ENCODE measurements around the gene RAB34.

The RAB34 gene

GRCh38 chr17:28720247-28720996 lies 2.8 kb upstream of the RAB34 start:
- no peak for ATAC-seq (replicated peaks; ENCODE audit: extremely low read depth, poor library complexity, severe bottlenecking)
- Mint-ChIP-seq H3K27ac (ENCODE audit: low read depth) (peak overlapping the region; percentile 98), H3K4me3 (peak overlapping the region; percentile 100), H3K4me1 (peaks cover 63% of the 10 kb centered on the region), H3K36me3 (ENCODE audit: insufficient read depth) (peaks cover 56% of the 10 kb centered on the region), H3K9me3 (no peaks in the 10 kb centered on the region), H3K27me3 (peaks cover 6% of the 10 kb centered on the region)
- DNase-seq (ENCODE audit: low spot score in 2 of 2): no peak

DNA sequence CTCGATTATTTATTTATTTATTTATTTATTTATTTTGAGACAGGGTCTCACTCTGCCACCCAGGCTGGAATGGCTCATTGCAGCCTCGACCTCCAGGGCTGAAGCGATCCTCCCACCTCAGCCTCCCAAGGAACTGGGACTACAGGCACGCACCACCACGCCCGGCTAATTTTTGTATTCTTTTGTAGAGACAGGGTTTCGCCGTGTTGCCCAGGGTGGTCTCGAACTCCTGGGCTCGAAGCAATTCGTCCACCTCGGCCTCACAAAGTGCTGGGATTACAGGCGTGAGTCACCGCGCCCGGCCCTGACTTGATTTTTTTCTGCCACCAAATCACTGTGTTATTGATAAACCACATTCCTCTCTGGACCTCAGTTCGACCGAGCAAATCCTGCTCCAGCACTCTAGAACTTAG lies 1.4 kb upstream of the RAB34 start:
- H3K9me3 Mint-ChIP-seq: no peaks in the 10 kb centered on the region
- H3K4me1 Mint-ChIP-seq: peaks cover 49% of the 10 kb centered on the region
- peak overlapping the region; percentile 98 for H3K27ac Mint-ChIP-seq (ENCODE audit: low read depth)
- no peak for DNase-seq (ENCODE audit: low spot score in 2 of 2)
- peaks cover 49% of the 10 kb centered on the region for H3K36me3 Mint-ChIP-seq (ENCODE audit: insufficient read depth)
- ATAC-seq (replicated peaks; ENCODE audit: extremely low read depth, poor library complexity, severe bottlenecking): no peak
- H3K4me3 Mint-ChIP-seq: peak overlapping the region; percentile 100
- peaks cover 13% of the 10 kb centered on the region for H3K27me3 Mint-ChIP-seq

GRCh38 chr17:28718333-28719020 lies 809 bp upstream of the RAB34 start:
- Mint-ChIP-seq H3K27ac (ENCODE audit: low read depth) (peak overlapping the region; percentile 63), H3K4me1 (peaks cover 45% of the 10 kb centered on the region), H3K36me3 (ENCODE audit: insufficient read depth) (peaks cover 46% of the 10 kb centered on the region), H3K4me3 (peak overlapping the region; percentile 66), H3K9me3 (no peaks in the 10 kb centered on the region), H3K27me3 (peaks cover 13% of the 10 kb centered on the region)
- no peak for ATAC-seq (replicated peaks; ENCODE audit: extremely low read depth, poor library complexity, severe bottlenecking)
- no peak for DNase-seq (ENCODE audit: low spot score in 2 of 2)

DNA sequence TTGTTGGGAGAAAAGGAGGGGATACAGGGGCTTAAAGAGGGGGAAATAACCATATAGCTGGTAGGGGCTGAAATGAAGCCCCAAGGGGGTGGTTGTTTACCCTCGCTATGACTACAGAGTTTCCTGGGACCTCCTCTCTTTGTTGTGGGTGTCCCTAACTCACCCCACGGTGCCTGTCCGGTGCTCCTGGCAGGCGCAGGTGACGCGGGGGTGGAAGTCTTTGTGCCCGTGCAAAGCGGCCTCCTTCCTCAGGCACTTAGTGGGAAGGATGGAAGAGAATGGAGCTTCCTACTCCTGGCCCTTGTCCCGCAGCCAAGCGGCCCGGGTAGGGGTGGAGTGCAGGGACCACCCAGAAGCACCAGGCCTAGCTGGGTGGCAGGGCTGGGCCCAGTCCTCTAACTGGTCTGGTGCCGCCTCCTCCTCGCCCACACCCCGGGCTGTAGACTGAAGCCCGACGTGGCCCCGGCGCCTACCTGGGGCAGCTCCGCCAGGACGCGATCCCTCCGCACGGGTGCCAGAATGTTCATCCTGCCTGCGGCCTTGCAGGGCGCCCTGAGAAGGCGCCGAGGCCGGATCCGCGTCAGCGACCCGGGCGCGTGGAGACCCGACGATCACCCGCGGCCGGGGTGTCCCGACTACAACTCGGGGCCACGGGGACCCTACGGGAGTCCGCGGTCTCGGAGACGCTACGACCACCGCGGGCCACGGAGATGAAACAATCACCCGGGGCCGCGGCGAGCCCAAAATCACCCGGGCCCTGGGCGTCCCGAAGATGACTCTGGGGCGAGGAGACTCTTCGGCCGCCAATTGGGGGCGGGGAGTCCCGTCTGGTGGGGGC lies 709 bp downstream of the RAB34 start:
- no peak overlapping the region for H3K27ac Mint-ChIP-seq (ENCODE audit: low read depth)
- peak overlapping the region; percentile 66 for H3K4me3 Mint-ChIP-seq
- H3K36me3 Mint-ChIP-seq (ENCODE audit: insufficient read depth): peaks cover 32% of the 10 kb centered on the region

GRCh38 chr17:28715217-28715616 lies 2.5 kb downstream of the RAB34 start:
- ATAC-seq (replicated peaks; ENCODE audit: extremely low read depth, poor library complexity, severe bottlenecking): no peak
- DNase-seq (ENCODE audit: low spot score in 2 of 2): no peak
- Mint-ChIP-seq H3K9me3 (no peaks in the 10 kb centered on the region), H3K4me1 (peaks cover 40% of the 10 kb centered on the region), H3K36me3 (ENCODE audit: insufficient read depth) (peaks cover 18% of the 10 kb centered on the region), H3K27ac (ENCODE audit: low read depth) (no peak overlapping the region), H3K4me3 (no peak overlapping the region), H3K27me3 (peaks cover 13% of the 10 kb centered on the region)

More for the DNA sequence above, 709 bp downstream of the RAB34 start:
- Mint-ChIP-seq H3K9me3 (no peaks in the 10 kb centered on the region), H3K4me1 (peaks cover 44% of the 10 kb centered on the region), H3K27me3 (peaks cover 13% of the 10 kb centered on the region)
- DNase-seq (ENCODE audit: low spot score in 2 of 2) (no peak), ATAC-seq (replicated peaks; ENCODE audit: extremely low read depth, poor library complexity, severe bottlenecking) (no peak)

GRCh38 chr17:28714281-28714680 lies 3.4 kb downstream of the RAB34 start:
- Mint-ChIP-seq H3K4me1 (peaks cover 31% of the 10 kb centered on the region), H3K36me3 (ENCODE audit: insufficient read depth) (peaks cover 10% of the 10 kb centered on the region), H3K9me3 (no peaks in the 10 kb centered on the region), H3K4me3 (no peak overlapping the region), H3K27me3 (peaks cover 13% of the 10 kb centered on the region), H3K27ac (ENCODE audit: low read depth) (peak overlapping the region; percentile 55)
- DNase-seq (ENCODE audit: low spot score in 2 of 2) (no peak), ATAC-seq (replicated peaks; ENCODE audit: extremely low read depth, poor library complexity, severe bottlenecking) (no peak)

GRCh38 chr17:28712705-28713415 lies 4.8 kb downstream of the RAB34 start:
- H3K36me3 Mint-ChIP-seq (ENCODE audit: insufficient read depth): peaks cover 10% of the 10 kb centered on the region
- peaks cover 20% of the 10 kb centered on the region for H3K4me1 Mint-ChIP-seq
- H3K27ac Mint-ChIP-seq (ENCODE audit: low read depth): no peak overlapping the region
- H3K27me3 Mint-ChIP-seq: peaks cover 13% of the 10 kb centered on the region
- DNase-seq (ENCODE audit: low spot score in 2 of 2) (no peak), ATAC-seq (replicated peaks; ENCODE audit: extremely low read depth, poor library complexity, severe bottlenecking) (no peak)
- peak overlapping the region; percentile 77 for H3K4me3 Mint-ChIP-seq
- no peaks in the 10 kb centered on the region for H3K9me3 Mint-ChIP-seq

DNA sequence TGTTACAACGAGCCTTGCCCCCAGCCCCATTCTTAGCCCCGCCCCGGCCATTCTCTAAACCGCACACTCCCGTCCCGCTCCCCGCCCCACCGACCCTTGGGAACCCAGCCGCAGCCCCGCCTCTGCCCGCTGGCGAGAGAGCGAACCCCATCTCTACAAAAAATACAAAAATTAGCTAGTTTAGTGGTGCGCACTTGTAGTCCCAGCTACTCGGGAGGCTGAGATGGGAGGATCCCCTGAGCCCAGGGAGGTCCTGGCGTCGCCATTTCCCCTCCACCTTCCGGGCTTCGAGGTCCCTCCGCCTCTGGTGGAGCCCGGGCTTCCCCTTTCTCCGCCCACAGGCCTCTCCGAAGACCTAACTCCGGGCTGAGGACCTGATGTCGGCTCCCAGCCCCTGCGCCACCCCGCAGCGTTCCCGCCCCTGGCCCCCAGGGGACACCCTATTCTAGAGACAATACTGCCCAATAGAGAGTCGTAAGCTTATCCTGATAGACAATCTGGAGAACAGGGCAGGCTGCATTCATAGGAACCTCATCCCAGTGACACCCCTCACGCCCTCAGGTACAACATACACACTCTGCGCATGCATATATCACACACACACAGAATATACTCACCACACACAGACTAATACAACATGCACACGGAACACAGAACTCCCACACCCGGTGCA lies 5.5 kb downstream of the RAB34 start:
- peaks cover 20% of the 10 kb centered on the region for H3K4me1 Mint-ChIP-seq
- H3K27me3 Mint-ChIP-seq: peaks cover 13% of the 10 kb centered on the region
- ATAC-seq (replicated peaks; ENCODE audit: extremely low read depth, poor library complexity, severe bottlenecking) (peak; percentile 29), DNase-seq (ENCODE audit: low spot score in 2 of 2) (peak in 1 of 2 donors; percentile 21)
- H3K9me3 Mint-ChIP-seq: no peaks in the 10 kb centered on the region
- peak overlapping the region; percentile 77 for H3K4me3 Mint-ChIP-seq
- H3K36me3 Mint-ChIP-seq (ENCODE audit: insufficient read depth): peaks cover 10% of the 10 kb centered on the region
- H3K27ac Mint-ChIP-seq (ENCODE audit: low read depth): peak overlapping the region; percentile 87

- peaks cover 13% of the 10 kb centered on the region for H3K27me3 Mint-ChIP-seq
Observed at GRCh38 chr17:28711723-28712031, 6.0 kb downstream of the RAB34 start, which contains the start of gene PROCA1. Gene PROCA1 (minus strand): TSS chr17:28711888. CDS start chr17:28711660, 228 bp downstream.

DNA sequence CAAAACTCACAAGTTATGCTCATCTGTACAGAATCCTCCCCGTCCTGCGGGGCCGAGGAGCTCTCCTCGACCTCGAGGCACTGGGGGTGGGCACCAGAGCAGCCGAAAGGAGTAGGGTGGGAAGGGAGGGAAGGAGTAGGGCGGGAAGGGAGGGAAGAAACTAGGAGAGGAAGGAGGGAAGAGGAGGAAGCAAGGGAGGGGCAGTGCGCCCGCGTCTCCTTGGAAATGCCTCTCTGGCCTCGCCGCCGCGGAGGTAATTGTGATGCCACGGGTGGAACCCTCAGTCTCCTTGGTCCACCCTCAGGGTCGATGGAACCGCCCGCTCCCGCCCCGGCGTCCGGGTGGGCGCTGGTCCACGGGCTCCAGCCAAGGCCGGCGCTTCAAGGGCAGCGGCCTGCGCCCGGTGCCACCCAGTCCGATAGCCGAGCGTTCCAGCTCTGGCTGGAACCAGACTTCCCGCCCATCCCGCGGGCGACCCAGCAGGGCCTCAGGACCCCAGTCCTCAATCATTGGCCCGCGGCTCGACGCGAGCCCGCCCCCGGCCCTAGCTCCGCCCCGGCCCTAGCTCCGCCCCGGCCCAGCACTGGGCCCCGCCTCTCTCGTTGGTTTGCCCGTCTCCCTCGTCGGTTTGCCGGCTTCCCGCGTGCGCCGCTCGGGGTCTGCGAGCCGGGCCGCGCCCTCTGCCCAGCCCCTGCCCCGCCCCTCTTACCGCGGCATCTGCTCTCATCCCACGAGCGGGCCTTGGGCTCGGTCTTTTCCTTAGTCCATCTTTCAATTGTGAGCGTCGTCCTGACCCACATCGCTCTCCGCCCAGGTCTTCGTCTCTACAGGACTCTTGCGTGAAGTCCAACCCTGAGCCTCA lies 6.6 kb downstream of the RAB34 start:
- Mint-ChIP-seq H3K27ac (ENCODE audit: low read depth) (peak overlapping the region; percentile 87), H3K27me3 (peaks cover 13% of the 10 kb centered on the region), H3K9me3 (no peaks in the 10 kb centered on the region), H3K36me3 (ENCODE audit: insufficient read depth) (peaks cover 10% of the 10 kb centered on the region), H3K4me3 (peak overlapping the region; percentile 77), H3K4me1 (peaks cover 20% of the 10 kb centered on the region)
- DNase-seq (ENCODE audit: low spot score in 2 of 2) (peak; percentile 80 to 85), ATAC-seq (replicated peaks; ENCODE audit: extremely low read depth, poor library complexity, severe bottlenecking) (peak; percentile 86)

More at GRCh38 chr17:28711723-28712031, 6.0 kb downstream of the RAB34 start, which contains the start of gene PROCA1:
- Mint-ChIP-seq H3K4me3 (peak within 1 kb of the TSS; percentile 77), H3K27ac (ENCODE audit: low read depth) (peak within 1 kb of the TSS; percentile 87), H3K4me1 (peaks cover 20% of the 10 kb centered on the region), H3K9me3 (no peaks in the 10 kb centered on the region), H3K36me3 (ENCODE audit: insufficient read depth) (peaks cover 10% of the 10 kb centered on the region)
- no peak for DNase-seq (ENCODE audit: low spot score in 2 of 2)
- ATAC-seq (replicated peaks; ENCODE audit: extremely low read depth, poor library complexity, severe bottlenecking): peak; percentile 61

DNA sequence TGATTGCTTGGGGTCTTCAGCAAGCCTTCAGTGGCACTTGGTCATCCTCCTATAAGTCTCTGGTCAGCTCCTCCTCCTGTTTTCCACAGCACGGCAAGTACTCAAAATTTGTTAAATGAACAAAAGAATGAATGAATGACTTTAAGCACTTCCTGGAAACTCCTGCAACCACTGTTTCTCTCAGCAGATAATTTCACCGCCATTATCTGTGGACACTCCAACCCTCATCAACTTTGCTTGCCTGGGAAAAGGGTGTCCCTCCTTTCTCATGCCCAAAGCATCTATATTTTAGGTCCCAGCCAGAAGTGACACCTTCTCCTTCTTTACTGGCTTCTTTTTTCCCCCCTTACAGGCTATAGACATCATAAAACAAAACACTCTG lies 10.3 kb downstream of the RAB34 start:
- no peak for ATAC-seq (replicated peaks; ENCODE audit: extremely low read depth, poor library complexity, severe bottlenecking)
- no peak overlapping the region for H3K4me3 Mint-ChIP-seq

More for the DNA sequence above, 10.3 kb downstream of the RAB34 start:
- Mint-ChIP-seq H3K36me3 (ENCODE audit: insufficient read depth) (peaks cover 11% of the 10 kb centered on the region), H3K27me3 (no peaks in the 10 kb centered on the region), H3K27ac (ENCODE audit: low read depth) (no peak overlapping the region), H3K4me1 (peaks cover 15% of the 10 kb centered on the region), H3K9me3 (no peaks in the 10 kb centered on the region)
- DNase-seq (ENCODE audit: low spot score in 2 of 2): no peak
